Lower lobe of right lung (tissue), 2 donors: ENCODE data around the gene MUC22. TPM values are rescaled to one million over a fixed set of nuclear protein-coding genes. Genes with fewer than 3 reads are reported as not detected.

Experiments used
- ATAC-seq, 2 donors: fragments of 200-7000 bp; cut with Tn5 transposase; one replicate each; pipeline ENCODE4 v1.9.1; 2020 to 2022; ENCODE audit warnings: mild to moderate bottlenecking in 2 of 2, moderate library complexity in 2 of 2
- DNase-seq: peaks from one replicate; pipeline ENCODE4 v3.0.0-alpha.2; 2020
- H3K27ac ChIP-seq: fragments of 200-600 bp; one replicate; pipeline ENCODE4 v1.8.0; 2022
- H3K27me3 ChIP-seq: fragments of 200-600 bp; one replicate; pipeline ENCODE4 v1.8.0; 2022; ENCODE audit warnings: low read depth
- H3K36me3 ChIP-seq: fragments of 200-600 bp; one replicate; pipeline ENCODE4 v1.8.0; 2022; ENCODE audit warnings: mild to moderate bottlenecking
- H3K4me1 ChIP-seq: fragments of 200-600 bp; one replicate; pipeline ENCODE4 v1.8.0; 2022
- H3K4me3 ChIP-seq: fragments of 200-600 bp; one replicate; pipeline ENCODE4 v1.8.0; 2022; ENCODE audit warnings: mild to moderate bottlenecking
- H3K9me3 ChIP-seq: fragments of 200-600 bp; one replicate; pipeline ENCODE4 v1.8.0; 2022
- CTCF ChIP-seq: fragments of 200-600 bp; IDR thresholded peaks from one replicate; pipeline ENCODE4 v1.8.0; 2022; ENCODE audit warnings: antibody characterized with exemption, mild to moderate bottlenecking
- intact Hi-C: fragments of 100-400 bp; cut with DNase I; formaldehyde crosslinking; loops from one replicate; pipeline ENCODE4 v1.11.0; 2022
- total RNA-seq: library from RNA; stranded (reverse); fragmentation: NEBNext Ultra II Directional; extraction: Animal tissue kit (Norgen Biotek cat#: 25700); gene quantifications from one replicate; pipeline ENCODE4 v1.2.1, GENCODE V29; 2021
- donor health status: DM: no; HTN: yes; CAD: no; lungs with severe emphysema.

Gene MUC22
- total RNA-seq, 1 donor from 2014 or later, result not detected

DNA sequence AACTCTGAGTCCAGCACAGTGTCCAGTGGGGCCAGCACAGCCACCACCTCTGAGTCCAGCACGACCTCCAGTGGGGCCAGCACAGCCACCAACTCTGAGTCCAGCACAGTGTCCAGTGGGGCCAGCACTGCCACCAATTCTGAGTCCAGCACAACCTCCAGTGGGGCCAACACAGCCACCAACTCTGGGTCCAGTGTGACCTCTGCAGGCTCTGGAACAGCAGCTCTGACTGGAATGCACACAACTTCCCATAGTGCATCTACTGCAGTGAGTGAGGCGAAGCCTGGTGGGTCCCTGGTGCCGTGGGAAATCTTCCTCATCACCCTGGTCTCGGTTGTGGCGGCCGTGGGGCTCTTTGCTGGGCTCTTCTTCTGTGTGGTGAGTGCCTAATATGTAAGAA, 23.0 kb upstream of the MUC22 start:
- DNase-seq, result no peak
- intact Hi-C loops, result no loop called here
- no peak overlapping the region for H3K4me3 ChIP-seq
- H3K4me1 ChIP-seq, result peaks cover 1% of the 10 kb centered on the region
- H3K27me3 ChIP-seq, result no peaks in the 10 kb centered on the region
- no peak for TF ChIP-seq CTCF
- no peak overlapping the region for H3K27ac ChIP-seq
- ATAC-seq, result no peak
- H3K9me3 ChIP-seq, result no peaks in the 10 kb centered on the region
- H3K36me3 ChIP-seq, result no peaks in the 10 kb centered on the region

- no peak for DNase-seq
- no peak for ATAC-seq
- TF ChIP-seq CTCF, result no peak
- H3K36me3 ChIP-seq, result no peaks in the 10 kb centered on the region
- H3K4me1 ChIP-seq, result no peaks in the 10 kb centered on the region
- no peaks in the 10 kb centered on the region for H3K9me3 ChIP-seq
- no peaks in the 10 kb centered on the region for H3K27me3 ChIP-seq
- intact Hi-C loops, result no loop called here
- H3K4me3 ChIP-seq, result no peak overlapping the region
- no peak overlapping the region for H3K27ac ChIP-seq
Measured at GRCh38 chr6:30988209-30988825, 22.0 kb upstream of the MUC22 start.

DNA sequence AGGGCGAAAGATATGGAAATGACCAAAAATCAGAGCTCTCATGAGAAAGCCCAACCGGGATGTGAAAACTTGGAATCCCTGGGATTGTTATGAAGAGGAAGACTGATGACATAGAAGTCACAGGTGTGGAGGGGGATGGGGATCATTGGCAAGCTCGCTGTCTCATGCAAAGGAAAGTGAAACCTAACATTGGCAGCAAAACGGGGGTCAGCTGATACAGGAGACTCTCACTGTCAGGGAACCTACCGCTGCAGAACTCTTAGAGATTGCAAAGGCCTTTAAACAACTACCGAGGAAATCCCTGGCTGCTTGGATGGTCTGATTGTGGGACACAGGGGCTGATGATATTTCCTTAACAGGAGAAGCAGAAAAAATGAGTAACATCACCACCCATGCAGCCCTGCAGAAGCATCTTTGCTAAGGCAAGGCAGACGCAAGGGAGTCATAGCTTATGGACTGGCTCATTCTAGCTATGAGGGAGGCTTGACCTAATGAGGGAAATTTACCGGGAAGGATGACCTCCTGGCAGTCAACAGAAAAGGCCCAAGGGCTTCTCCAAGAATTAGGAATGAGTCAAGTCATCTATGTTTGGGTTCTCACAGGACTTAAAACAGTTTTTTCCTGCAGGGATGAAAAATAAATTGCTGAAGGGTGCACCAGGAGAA, 19.7 kb upstream of the MUC22 start:
- H3K27ac ChIP-seq, result no peak overlapping the region
- DNase-seq (no peak), ATAC-seq (no peak)
- H3K9me3 ChIP-seq, result no peaks in the 10 kb centered on the region
- no peaks in the 10 kb centered on the region for H3K27me3 ChIP-seq
- intact Hi-C loops, result no loop called here
- H3K36me3 ChIP-seq, result no peaks in the 10 kb centered on the region
- no peaks in the 10 kb centered on the region for H3K4me1 ChIP-seq
- no peak overlapping the region for H3K4me3 ChIP-seq
- TF ChIP-seq CTCF, result no peak

- ATAC-seq (no peak), DNase-seq (no peak)
- Histone ChIP-seq H3K27me3 (no peaks in the 10 kb centered on the region), H3K4me1 (no peaks in the 10 kb centered on the region), H3K9me3 (no peaks in the 10 kb centered on the region), H3K27ac (no peak overlapping the region), H3K4me3 (no peak overlapping the region), H3K36me3 (no peaks in the 10 kb centered on the region)
- TF ChIP-seq CTCF, result no peak
- intact Hi-C loops, result no loop called here
Measured at GRCh38 chr6:30991891-30992290, 18.4 kb upstream of the MUC22 start.

DNA sequence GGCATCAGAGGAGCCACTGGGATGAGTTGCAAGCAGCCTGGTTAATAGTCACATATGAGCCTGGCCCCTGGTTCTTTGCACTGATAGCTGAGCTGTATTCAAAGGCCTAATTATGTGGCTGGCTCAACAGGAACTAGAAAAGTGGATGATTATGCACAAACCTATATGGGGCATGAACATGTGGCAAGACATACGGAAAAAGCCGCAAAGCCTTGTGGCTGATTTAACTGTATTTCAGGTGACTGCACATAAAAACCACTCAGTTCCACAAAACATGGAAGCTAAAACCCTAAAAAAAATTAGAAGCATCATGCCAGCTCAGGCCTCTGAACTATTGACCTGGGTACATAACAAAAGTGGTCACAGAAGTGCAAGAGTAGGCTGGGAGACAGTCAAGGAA, 13.0 kb upstream of the MUC22 start:
- Histone ChIP-seq H3K36me3 (no peaks in the 10 kb centered on the region), H3K9me3 (no peaks in the 10 kb centered on the region), H3K27me3 (no peaks in the 10 kb centered on the region), H3K4me1 (no peaks in the 10 kb centered on the region), H3K27ac (no peak overlapping the region), H3K4me3 (no peak overlapping the region)
- intact Hi-C loops, result no loop called here
- DNase-seq (no peak), ATAC-seq (no peak)
- TF ChIP-seq CTCF, result no peak
